NCI-H774 (cell line): ENCODE results near the gene FXYD2.
"Not testable (repeated sequence)": the region's sequence is repeated elsewhere in the genome, so short reads cannot be mapped to it uniquely, and the experiment has no call there.

ENCODE experiments used
- DNase-seq: peaks from one replicate; lab custom pipeline; 2025; lab: John Stamatoyannopoulos, UW

The FXYD2 gene

GRCh38 chr11:117820516-117820915 is 4.0 kb downstream of the FXYD2 start:
- no peak for DNase-seq

GRCh38 chr11:117820071-117820470 is 4.5 kb downstream of the FXYD2 start:
- DNase-seq, result peak; percentile 68

GRCh38 chr11:117819096-117820040 is 5.2 kb downstream of the FXYD2 start:
- peak; percentile 81 for DNase-seq

DNA sequence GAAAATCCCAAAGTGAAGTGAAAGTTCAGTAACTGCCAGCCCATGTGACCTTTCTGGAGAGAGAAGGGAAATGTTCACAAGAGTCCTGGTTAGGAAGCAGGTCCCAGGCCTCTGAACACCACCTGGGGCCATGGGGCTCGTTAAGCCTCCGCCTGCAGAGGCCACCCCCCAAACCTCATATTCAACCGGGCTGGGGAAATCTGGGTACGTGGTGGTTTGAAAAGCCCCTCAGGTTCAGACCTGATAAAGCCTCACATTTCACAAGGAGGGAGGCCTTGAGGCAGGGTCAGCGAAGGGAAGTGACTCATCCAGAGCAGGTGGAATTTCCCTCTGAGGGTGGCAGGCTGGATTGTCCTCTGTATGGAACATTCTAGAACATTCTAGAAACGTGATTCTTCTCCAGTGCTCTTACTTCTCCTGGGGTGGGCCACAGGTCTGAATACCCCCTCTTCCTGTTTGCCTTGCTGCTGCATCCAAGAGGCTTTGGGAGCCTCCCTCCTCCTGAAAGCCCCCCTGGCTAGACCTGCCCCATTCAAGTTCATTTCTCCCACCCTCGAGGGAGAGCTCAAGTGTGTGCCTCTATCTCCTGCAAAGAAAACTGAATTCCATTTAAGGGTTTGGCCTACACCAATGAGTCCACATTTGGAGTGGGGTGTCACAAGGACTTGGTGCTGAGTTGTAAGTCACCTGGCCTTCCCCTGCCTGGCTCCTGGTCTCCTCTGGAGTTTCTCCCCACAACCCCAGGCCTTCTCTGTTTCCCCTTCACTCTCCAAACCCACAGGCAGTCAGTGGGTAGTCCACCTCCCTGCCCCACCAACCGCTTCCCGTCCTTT is 6.3 kb downstream of the FXYD2 start:
- no peak for DNase-seq

DNA sequence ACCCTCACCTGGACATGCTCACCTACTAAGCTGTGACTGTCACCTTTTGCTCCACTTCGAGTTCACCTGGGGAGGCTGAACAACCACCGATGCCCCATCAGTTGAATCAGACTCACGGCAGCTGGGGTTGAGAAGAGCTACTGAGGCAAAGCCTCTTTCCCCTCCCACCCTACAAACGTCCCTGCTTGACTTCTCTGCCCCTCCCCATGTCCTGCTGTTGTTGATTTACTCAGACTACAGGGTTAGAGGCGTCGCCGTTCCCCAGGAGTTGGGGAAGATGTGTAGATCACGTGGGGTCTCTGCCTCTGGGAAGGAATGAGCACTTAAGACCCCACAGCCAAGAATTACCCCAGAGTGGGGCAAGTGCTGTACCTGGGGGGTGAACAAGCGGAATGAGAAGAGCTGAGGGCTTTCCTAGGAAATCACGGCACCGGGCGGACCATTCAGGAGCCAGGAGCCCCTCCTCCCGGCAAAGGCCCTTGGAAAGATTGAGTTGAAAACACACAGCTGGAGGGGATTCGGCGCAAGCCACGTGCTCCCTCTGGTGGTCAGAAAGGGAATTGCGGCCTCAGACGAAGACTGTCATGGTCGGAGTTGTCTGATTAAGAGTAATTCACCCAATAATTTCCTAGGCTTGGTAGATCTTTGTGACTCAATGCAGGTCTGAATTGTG is 7.0 kb downstream of the FXYD2 start:
- DNase-seq, result peak; percentile 70

GRCh38 chr11:117816846-117817367 is 7.6 kb downstream of the FXYD2 start:
- no peak for DNase-seq

DNA sequence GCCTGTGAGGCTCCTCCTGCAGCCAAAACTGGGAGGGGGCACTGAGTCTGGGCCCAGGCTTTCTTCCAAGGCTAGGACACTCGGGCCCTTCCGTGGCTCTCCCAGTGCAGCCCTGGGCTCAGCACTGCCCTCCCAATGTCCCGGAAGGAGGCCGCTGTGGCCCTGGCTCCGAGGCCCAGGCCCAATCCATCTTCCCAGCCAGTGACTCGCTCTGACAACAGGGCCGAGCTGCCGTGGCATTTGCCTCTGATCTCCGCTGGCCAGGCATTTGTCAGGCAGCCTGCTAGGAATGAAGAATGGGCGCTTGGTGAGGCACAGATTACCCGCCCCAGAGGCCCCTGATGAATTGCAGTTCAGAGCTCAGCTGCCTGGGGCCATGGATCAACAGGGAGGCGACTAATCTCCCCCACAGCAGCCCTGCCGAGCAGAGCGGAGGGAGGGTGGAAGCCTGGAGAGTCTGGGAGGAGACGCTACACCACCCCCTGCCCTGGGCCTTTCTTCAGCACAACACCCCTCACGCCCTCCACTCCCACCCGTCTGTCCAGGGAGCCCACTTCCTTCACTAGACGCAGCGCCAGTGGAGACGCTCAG is 8.3 kb downstream of the FXYD2 start:
- no peak for DNase-seq

DNA sequence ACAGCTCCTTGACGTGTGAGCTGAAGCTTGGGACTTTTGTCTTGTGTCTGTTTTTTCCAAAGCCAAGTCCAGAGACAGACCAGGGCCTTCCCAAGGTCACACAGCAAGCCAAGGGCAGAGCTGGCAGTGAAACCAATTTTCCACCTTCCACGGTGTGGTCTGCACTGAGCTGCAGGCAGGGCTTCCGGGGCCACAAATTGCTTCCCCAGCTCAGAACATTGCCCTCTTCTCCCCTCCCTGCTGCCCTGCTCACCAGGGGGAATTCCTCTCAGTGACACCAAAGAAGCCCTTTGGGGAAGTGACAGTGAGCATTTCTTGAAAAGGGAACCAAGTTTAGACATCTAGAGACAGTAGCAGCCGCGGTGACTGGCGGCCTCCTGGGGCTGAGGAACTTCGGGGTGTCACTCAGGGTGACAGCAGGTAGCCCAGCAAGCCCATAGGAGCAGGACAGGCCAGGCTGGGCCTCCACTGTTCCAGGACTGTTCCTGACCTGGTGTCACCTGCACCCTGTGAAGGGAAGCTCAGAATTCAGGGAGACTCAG is 9.2 kb downstream of the FXYD2 start:
- no peak for DNase-seq

GRCh38 chr11:117814766-117815261 is 9.7 kb downstream of the FXYD2 start:
- DNase-seq, result peak; percentile 42

- no peak for DNase-seq
Measured at GRCh38 chr11:117814204-117814765, 10.3 kb downstream of the FXYD2 start.

DNA sequence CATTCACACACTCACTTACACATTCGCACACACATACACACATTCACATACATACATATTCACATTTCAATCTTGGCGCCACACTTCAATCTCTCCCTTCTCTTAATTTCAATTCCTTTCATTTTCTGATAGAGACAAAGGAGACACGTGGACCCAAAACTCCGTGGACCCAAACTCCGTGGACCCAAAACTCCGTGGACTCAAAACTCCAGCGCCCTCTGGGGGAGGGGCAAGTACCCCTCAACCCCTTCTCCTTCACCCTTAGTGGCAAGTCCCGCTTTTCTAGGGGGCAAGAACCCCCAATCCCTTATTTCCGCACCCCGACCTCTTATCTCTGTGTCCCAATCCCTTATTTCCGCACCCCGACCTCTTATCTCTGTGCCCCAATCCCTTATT is 14.5 kb downstream of the FXYD2 start:
- DNase-seq, result not testable (repeated sequence)

DNA sequence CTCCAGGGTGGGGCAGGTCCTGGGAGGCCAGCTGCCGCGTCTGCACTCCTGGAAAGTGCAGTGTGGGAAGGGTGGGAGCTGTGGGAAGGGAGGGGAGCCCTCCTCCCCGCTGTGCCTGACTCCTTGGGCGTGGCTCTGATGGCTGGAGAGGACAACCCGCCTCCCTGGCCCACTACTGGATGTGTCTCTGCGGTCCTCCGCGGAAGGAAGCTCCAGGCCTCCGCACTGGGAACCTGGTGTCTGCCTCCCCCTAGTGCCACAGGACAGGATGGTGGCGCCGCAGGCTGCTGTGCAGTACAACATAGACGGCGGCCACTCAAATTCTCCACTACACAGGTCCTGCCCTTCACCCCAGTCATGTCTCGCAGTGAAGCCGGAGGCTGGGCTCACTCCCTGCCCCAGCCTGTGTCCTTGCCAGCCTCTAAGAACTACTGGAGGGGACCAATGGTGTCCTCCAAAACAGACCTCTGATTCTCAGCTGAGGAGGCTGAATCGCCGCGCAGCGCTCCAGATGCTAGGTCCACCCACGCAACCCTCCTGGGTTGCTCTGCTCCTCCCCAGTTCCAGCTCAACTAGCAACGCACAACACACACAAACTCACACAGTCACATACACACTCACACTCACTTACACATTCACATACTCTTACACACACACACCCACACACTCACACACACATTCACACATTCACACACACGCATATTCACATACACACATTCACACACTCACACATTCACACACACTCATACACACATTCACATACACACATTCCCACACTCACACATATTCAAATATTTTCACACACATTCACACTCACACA is 15.1 kb downstream of the FXYD2 start:
- DNase-seq, result peak; percentile 67

- no peak for DNase-seq
Measured at GRCh38 chr11:117808784-117809183, 15.8 kb downstream of the FXYD2 start.

DNA sequence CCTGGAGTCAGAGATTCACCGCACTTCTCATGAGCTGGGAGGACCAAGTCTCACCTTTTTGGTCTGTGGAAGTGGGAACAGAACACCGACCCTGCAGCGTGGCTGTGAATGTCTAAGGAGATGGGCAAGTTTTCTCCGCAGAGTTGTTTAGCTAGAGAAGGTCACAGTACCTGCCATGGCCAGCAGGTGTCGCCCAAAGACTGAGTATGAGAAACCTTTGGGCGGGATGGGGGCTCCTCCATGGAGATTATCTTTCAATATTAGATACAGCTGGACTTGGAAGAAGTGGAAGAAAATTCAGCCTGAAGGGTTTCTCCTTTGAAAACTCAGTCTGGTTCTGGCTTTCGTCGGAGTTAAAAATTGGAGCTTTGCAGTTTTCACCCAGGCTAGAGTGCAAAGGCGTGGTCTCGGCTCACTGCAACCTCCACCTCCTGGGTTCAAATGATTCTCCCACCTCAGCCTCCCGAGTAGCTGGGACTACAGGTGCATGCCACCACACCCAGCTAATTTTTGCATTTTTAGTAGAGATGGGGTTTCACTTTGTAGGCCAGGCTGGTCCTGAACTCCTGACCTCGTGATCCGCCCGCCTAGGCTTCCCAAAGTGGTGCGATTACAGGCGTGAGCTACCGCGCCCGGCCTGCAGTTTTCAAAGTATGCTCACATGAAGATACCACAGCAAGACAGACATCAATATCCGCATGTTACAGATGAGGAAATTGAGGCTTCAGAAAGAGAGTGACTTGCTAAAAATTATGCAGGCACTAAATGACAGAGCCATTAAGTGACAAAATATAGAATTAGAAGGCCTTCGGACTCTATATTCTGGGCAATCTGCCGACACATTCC is 16.8 kb downstream of the FXYD2 start:
- peak; percentile 41 for DNase-seq

GRCh38 chr11:117806846-117807245 is 17.7 kb downstream of the FXYD2 start:
- no peak for DNase-seq

- DNase-seq, result no peak
Measured at GRCh38 chr11:117805045-117805444, 19.5 kb downstream of the FXYD2 start.

DNA sequence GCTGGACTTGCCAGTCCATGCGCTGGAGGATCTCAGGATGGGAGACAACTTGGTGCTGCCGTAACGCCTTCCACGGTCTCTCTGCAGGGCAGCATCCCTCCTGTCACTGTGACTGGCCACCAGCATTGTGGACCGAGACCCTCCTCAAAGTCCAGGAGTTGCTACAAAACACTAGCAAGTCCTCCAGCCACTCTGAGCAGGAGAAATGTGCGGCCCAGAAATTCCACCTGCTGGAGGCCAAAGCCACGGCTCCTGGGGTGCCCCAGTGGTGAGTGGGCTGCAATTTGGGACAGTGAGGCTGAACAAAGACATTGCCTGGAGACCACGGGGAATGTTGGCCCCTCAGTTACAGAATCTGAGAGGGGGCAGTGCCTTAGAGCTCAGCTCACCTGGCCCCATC is 20.6 kb downstream of the FXYD2 start:
- no peak for DNase-seq

- no peak for DNase-seq
Measured at GRCh38 chr11:117799634-117800033, 24.9 kb downstream of the FXYD2 start.
